HepG2 (cell line): ENCODE results near the gene DDIAS. TPM values are rescaled to one million over a fixed set of nuclear protein-coding genes. Genes with fewer than 3 reads are reported as not detected.

Source experiments
- AFF4 ChIP-seq: sonication (generic); formaldehyde crosslinking; IDR thresholded peaks from 2 replicates; pipeline ENCODE4 v1.4.0; 2020; ENCODE audit warnings: missing genetic modification reagents
- ZBTB10 ChIP-seq: sonication (generic); formaldehyde crosslinking; IDR thresholded peaks from 2 replicates; pipeline ENCODE4 v1.4.0; 2020; ENCODE audit warnings: missing genetic modification reagents, borderline replicate concordance
- ZGPAT ChIP-seq: IDR thresholded peaks from 2 replicates; pipeline ENCODE4 v1.6.1; 2016; ENCODE audit warnings: mild to moderate bottlenecking
- ZKSCAN1 ChIP-seq: fragments of 150-350 bp; IDR thresholded peaks from 2 replicates; pipeline ENCODE4 v1.6.1; 2014; ENCODE audit warnings: low read length
- ZNF512 ChIP-seq: sonication (generic); formaldehyde crosslinking; IDR thresholded peaks from 2 replicates; pipeline ENCODE4 v1.4.0; 2020; ENCODE audit warnings: mild to moderate bottlenecking, missing genetic modification reagents
- polyA plus RNA-seq, 8 experiments: library from polyadenylated mRNA; depleted of rRNA in 3 of 8; stranded (reverse) in 7 of 8; unstranded in 1 of 8; fragments of >200 nt; fragmentation: Illumina TruSeq in 4 of 8; extraction: Trizol in 4 of 8; gene quantifications; 2 replicates each; pipeline versions ENCODE4 v1.2.1 to v1.2.3, GENCODE V29; 2011 to 2016; ENCODE audit warnings: low read depth in 4 of 8, missing spikeins in 1 of 8, mixed read lengths in 1 of 8; ENCODE audit not compliant: insufficient read depth in 1 of 8
- total RNA-seq, 5 experiments: library from RNA; depleted of rRNA; stranded (reverse); fragments of >200 nt; fragmentation: Illumina TruSeq; extraction: Trizol; gene quantifications; 2 replicates each; pipeline ENCODE4 v1.2.3, GENCODE V29; 2016; ENCODE audit warnings: low read depth in 1 of 5

DDIAS gene
- total and polyA plus RNA-seq, 2 of the 13 experiments (the other 11 are each of a cell fraction or from before 2014, with no cell fraction given): 3.5 to 13.0 TPM

- no peak for TF ChIP-seq ZBTB10
- no peak for TF ChIP-seq ZGPAT (CRISPR knock-in tag)
- TF ChIP-seq ZKSCAN1: no peak
- TF ChIP-seq ZNF512: no peak
- no peak for TF ChIP-seq AFF4 (CRISPR knock-in tag)
These were observed 75.2 kb downstream of the DDIAS start (continued) for GRCh38 chr11:82976786-82977185.
